Neural progenitor cell (in vitro differentiated cells): Measurements from ENCODE around the gene GPD1L. TPM values are rescaled to one million over a fixed set of nuclear protein-coding genes. Genes with fewer than 3 reads are reported as not detected.
A peak's percentile ranks its signal among the peaks of the same experiment; 100 is the strongest.

ENCODE experiments used
- DNase-seq: peaks from one replicate; pipeline ENCODE4 v3.0.0-alpha.2; 2016; ENCODE audit warnings: low spot score
- H2AFZ ChIP-seq: fragments of 200-600 bp; sonication (generic); replicated peaks from 2 replicates; pipeline ENCODE4 v1.6.1; 2016; ENCODE audit warnings: antibody characterized with exemption
- H3F3A ChIP-seq: fragments of 200-600 bp; sonication (generic); 2 replicates; pipeline ENCODE4 v1.6.1; 2016; ENCODE audit warnings: antibody characterized with exemption, low read depth
- H3K27ac ChIP-seq: fragments of 200-600 bp; sonication (generic); 2 replicates; pipeline ENCODE4 v1.5.1; 2016; ENCODE audit warnings: mild to moderate bottlenecking
- H3K27me3 ChIP-seq: fragments of 200-600 bp; sonication (generic); 2 replicates; pipeline ENCODE4 v1.6.1; 2016; ENCODE audit warnings: mild to moderate bottlenecking, moderate library complexity
- H3K36me3 ChIP-seq: fragments of 200-600 bp; sonication (generic); 2 replicates; pipeline ENCODE4 v1.5.1; 2016
- H3K4me1 ChIP-seq: fragments of 200-600 bp; sonication (generic); 2 replicates; pipeline ENCODE4 v1.6.1; 2016; ENCODE audit warnings: mixed run types
- H3K4me2 ChIP-seq: fragments of 200-600 bp; sonication (generic); 2 replicates; pipeline ENCODE4 v1.6.1; 2016
- H3K4me3 ChIP-seq: fragments of 200-600 bp; sonication (generic); 2 replicates; pipeline ENCODE4 v1.5.1; 2016
- H3K79me2 ChIP-seq: fragments of 200-600 bp; sonication (generic); 2 replicates; pipeline ENCODE4 v1.6.1; 2016; ENCODE audit warnings: low read depth
- H3K9ac ChIP-seq: fragments of 200-600 bp; sonication (generic); 2 replicates; pipeline ENCODE4 v1.6.1; 2016
- H3K9me3 ChIP-seq: fragments of 200-600 bp; sonication (generic); 2 replicates; pipeline ENCODE4 v1.5.1; 2016; ENCODE audit warnings: low read depth
- H4K20me1 ChIP-seq: fragments of 200-600 bp; sonication (generic); 2 replicates; pipeline ENCODE4 v1.6.1; 2016; ENCODE audit warnings: low read depth
- H3K27ac Mint-ChIP-seq: 3 replicates; pipeline ENCODE4 v1.8.0; 2021; ENCODE audit warnings: mixed read lengths
- H3K27me3 Mint-ChIP-seq: 2 replicates; pipeline ENCODE4 v1.8.0; 2022; ENCODE audit warnings: low read depth, mild to moderate bottlenecking, inconsistent platforms, moderate library complexity, mixed read lengths; ENCODE audit not compliant: insufficient read depth
- H3K36me3 Mint-ChIP-seq: 3 replicates; pipeline ENCODE4 v1.8.0; 2021; ENCODE audit warnings: mixed read lengths
- H3K4me1 Mint-ChIP-seq: 3 replicates; pipeline ENCODE4 v1.8.0; 2021; ENCODE audit warnings: mixed read lengths
- H3K4me3 Mint-ChIP-seq: 3 replicates; pipeline ENCODE4 v1.8.0; 2021; ENCODE audit warnings: mild to moderate bottlenecking, moderate library complexity, mixed read lengths
- H3K9me3 Mint-ChIP-seq: 3 replicates; pipeline ENCODE4 v1.8.0; 2020; ENCODE audit warnings: mixed read lengths
- EZH2 ChIP-seq: fragments of 200-600 bp; sonication (generic); IDR thresholded peaks from 2 replicates; pipeline ENCODE4 v1.6.1; 2017; ENCODE audit warnings: antibody characterized with exemption, mild to moderate bottlenecking, moderate library complexity
- EZH2phosphoT487 ChIP-seq: fragments of 200-600 bp; sonication (generic); IDR thresholded peaks from 2 replicates; pipeline ENCODE4 v1.6.1; 2017; ENCODE audit warnings: antibody characterized with exemption
- total RNA-seq: library from RNA; depleted of rRNA; stranded (reverse); fragments of >200 nt; gene quantifications from 2 replicates; pipeline ENCODE4 v1.2.3, GENCODE V29; 2015; ENCODE audit warnings: low replicate concordance
- TF ChIP-seq, protein P1 (sequence below): fragments of 200-600 bp; sonication (generic); IDR thresholded peaks from 2 replicates; pipeline ENCODE4 v1.5.1; 2017; ENCODE audit warnings: antibody characterized with exemption, mild to moderate bottlenecking

The GPD1L gene
- total RNA-seq, 1 donor from 2014 or later, result 5.6 TPM

- H2AFZ ChIP-seq, result no peak overlapping the region
- H3K9ac ChIP-seq, result no peak overlapping the region
- no peak overlapping the region for H3K4me2 ChIP-seq
- peaks cover 7% of the 10 kb centered on the region for H3K27me3 ChIP-seq
- no peak for TF ChIP-seq EZH2
- TF ChIP-seq EZH2phosphoT487, result no peak
- TF ChIP-seq, protein P1, sequence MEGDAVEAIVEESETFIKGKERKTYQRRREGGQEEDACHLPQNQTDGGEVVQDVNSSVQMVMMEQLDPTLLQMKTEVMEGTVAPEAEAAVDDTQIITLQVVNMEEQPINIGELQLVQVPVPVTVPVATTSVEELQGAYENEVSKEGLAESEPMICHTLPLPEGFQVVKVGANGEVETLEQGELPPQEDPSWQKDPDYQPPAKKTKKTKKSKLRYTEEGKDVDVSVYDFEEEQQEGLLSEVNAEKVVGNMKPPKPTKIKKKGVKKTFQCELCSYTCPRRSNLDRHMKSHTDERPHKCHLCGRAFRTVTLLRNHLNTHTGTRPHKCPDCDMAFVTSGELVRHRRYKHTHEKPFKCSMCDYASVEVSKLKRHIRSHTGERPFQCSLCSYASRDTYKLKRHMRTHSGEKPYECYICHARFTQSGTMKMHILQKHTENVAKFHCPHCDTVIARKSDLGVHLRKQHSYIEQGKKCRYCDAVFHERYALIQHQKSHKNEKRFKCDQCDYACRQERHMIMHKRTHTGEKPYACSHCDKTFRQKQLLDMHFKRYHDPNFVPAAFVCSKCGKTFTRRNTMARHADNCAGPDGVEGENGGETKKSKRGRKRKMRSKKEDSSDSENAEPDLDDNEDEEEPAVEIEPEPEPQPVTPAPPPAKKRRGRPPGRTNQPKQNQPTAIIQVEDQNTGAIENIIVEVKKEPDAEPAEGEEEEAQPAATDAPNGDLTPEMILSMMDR, result no peak
- H3K9me3 Mint-ChIP-seq, result peaks cover 27% of the 10 kb centered on the region
- H4K20me1 ChIP-seq, result no peaks in the 10 kb centered on the region
- no peak for DNase-seq
- no peaks in the 10 kb centered on the region for H3K79me2 ChIP-seq
- no peak overlapping the region for H3K4me3 Mint-ChIP-seq
- H3K27ac Mint-ChIP-seq, result no peak overlapping the region
- no peaks in the 10 kb centered on the region for H3K36me3 ChIP-seq
- no peaks in the 10 kb centered on the region for H3F3A ChIP-seq
- peaks cover 8% of the 10 kb centered on the region for H3K4me1 Mint-ChIP-seq
- H3K27ac ChIP-seq, result no peak overlapping the region
- H3K36me3 Mint-ChIP-seq, result peaks cover 2% of the 10 kb centered on the region
- no peak overlapping the region for H3K4me3 ChIP-seq
- H3K9me3 ChIP-seq, result peaks cover 15% of the 10 kb centered on the region
- peaks cover 5% of the 10 kb centered on the region for H3K27me3 Mint-ChIP-seq
- peaks cover 7% of the 10 kb centered on the region for H3K4me1 ChIP-seq
Observed at GRCh38 chr3:32102289-32102688, 4.1 kb upstream of the GPD1L start.

DNA sequence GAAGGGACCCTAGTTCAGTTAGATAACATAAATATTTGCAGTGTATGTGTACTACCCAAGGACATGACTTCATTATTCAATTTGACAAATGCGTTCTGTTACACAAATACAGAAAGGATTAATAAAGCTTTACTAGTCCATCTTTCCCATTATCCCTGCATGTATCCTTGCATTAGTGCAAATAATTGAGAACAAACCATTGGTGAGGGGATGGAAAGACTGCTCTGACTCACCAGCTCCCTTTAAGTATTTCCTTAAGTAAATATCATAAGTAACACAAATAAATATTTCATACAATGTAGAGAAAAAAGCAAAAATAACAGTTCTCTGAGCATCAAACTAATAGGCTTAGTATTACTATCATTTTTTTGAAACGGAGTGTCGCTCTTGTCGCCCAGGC lies 1.9 kb upstream of the GPD1L start:
- Histone ChIP-seq H4K20me1 (no peaks in the 10 kb centered on the region), H3K36me3 (no peaks in the 10 kb centered on the region), H2AFZ (no peak overlapping the region), H3K4me2 (no peak overlapping the region), H3F3A (no peaks in the 10 kb centered on the region), H3K4me3 (no peak overlapping the region), H3K9me3 (peaks cover 15% of the 10 kb centered on the region), H3K9ac (no peak overlapping the region), H3K27ac (no peak overlapping the region), H3K27me3 (peaks cover 29% of the 10 kb centered on the region), H3K79me2 (no peaks in the 10 kb centered on the region), H3K4me1 (peaks cover 7% of the 10 kb centered on the region)
- H3K9me3 Mint-ChIP-seq, result peaks cover 27% of the 10 kb centered on the region
- no peak overlapping the region for H3K4me3 Mint-ChIP-seq
- H3K36me3 Mint-ChIP-seq, result peaks cover 2% of the 10 kb centered on the region
- H3K27ac Mint-ChIP-seq, result no peak overlapping the region
- no peak for TF ChIP-seq EZH2phosphoT487
- TF ChIP-seq EZH2, result no peak
- TF ChIP-seq, protein P1, result no peak
- peaks cover 10% of the 10 kb centered on the region for H3K4me1 Mint-ChIP-seq
- DNase-seq, result no peak
- peaks cover 10% of the 10 kb centered on the region for H3K27me3 Mint-ChIP-seq

GRCh38 chr3:32105291-32106131 lies 909 bp upstream of the GPD1L start:
- Histone ChIP-seq H3K4me2 (peak overlapping the region; percentile 96), H3K27me3 (peaks cover 31% of the 10 kb centered on the region), H3K27ac (no peak overlapping the region), H3K36me3 (no peaks in the 10 kb centered on the region), H3K79me2 (no peaks in the 10 kb centered on the region), H3K4me3 (peak overlapping the region; percentile 73), H3K9ac (no peak overlapping the region), H3F3A (no peaks in the 10 kb centered on the region), H2AFZ (peak overlapping the region; percentile 100), H3K4me1 (peaks cover 7% of the 10 kb centered on the region), H4K20me1 (no peaks in the 10 kb centered on the region), H3K9me3 (peaks cover 15% of the 10 kb centered on the region)
- no peak overlapping the region for H3K27ac Mint-ChIP-seq
- H3K9me3 Mint-ChIP-seq, result peaks cover 27% of the 10 kb centered on the region
- TF ChIP-seq, protein P1, result no peak
- TF ChIP-seq EZH2 (no peak), EZH2phosphoT487 (no peak)
- peaks cover 15% of the 10 kb centered on the region for H3K27me3 Mint-ChIP-seq
- peaks cover 2% of the 10 kb centered on the region for H3K36me3 Mint-ChIP-seq
- DNase-seq, result no peak
- H3K4me1 Mint-ChIP-seq, result peaks cover 10% of the 10 kb centered on the region
- peak overlapping the region; percentile 85 for H3K4me3 Mint-ChIP-seq
